ENCODE measurements around the gene GPR180.
"Not testable (repeated sequence)": the region's sequence is repeated elsewhere in the genome, so short reads cannot be mapped to it uniquely, and the experiment has no call there.

The GPR180 gene

GRCh38 chr13:94598281-94598680 lies 3.4 kb upstream of the GPR180 start:
- DNase-seq, result no peak

DNA sequence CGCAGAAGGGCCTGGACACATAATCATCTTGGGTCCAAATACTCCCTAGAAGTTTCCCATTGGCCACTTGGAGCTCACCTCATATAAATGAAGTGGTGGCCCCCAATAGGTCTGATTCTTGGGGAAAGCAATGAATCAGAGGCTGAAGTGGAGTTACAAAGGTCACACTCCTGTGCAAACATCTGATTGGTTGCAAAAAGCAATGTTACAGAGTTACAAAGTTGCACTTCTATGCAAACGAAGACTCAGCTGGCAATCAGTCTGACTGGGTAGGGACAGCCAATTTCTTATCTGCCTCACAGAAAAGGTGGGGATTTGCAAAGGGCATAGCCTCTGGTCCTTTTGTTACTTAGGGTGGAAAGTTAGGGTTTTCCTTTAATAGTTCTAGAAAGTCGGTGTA lies 1.8 kb upstream of the GPR180 start:
- no peak for DNase-seq

GRCh38 chr13:94602467-94602866 lies 810 bp downstream of the GPR180 start:
- DNase-seq, result no peak

DNA sequence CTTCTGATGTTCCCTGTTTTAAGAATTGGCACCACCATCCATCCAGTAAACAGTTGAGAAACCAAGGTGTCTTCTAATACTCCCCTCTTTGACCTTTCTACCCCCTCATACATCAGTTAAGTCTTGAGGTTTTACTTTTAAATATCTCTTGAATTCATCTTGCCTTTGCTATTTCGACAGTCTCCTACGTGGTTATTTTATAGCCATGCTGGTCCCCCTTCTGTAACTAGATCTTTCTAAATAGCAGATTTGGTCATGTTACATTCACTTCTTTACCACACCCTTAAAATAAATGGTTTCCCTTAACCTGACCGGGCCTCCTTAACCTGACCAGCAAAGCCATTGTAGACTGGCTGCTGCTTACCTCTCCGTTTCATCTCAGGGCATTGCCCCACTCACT lies 5.4 kb downstream of the GPR180 start:
- no peak for DNase-seq

GRCh38 chr13:94607939-94608338 lies 6.3 kb downstream of the GPR180 start:
- DNase-seq, result no peak

GRCh38 chr13:94608586-94608985 lies 6.9 kb downstream of the GPR180 start:
- DNase-seq, result no peak

DNA sequence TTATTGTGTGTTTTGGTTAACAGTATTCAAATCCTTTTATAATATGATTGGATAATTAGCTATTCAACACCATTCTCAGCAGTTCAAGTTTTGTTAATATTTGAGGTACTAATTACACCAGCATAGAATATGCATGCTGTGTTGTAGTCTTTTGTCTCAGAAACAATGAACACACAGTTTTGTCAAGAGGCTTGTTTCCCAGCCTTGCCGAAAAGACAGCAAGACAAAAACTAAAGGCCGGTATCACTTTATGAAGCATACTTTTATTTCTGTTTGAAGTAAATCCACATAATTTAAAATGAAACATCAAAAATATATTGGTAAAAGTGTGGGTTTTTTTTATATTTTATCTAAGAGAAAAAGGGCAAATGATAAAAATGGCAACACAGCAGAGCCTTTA lies 7.5 kb downstream of the GPR180 start:
- DNase-seq, result no peak

- DNase-seq, result no peak
Observed at GRCh38 chr13:94610475-94610874, 8.8 kb downstream of the GPR180 start.

GRCh38 chr13:94612050-94612449 lies 10.4 kb downstream of the GPR180 start:
- no peak for DNase-seq

GRCh38 chr13:94613051-94613450 lies 11.4 kb downstream of the GPR180 start:
- no peak for DNase-seq

DNA sequence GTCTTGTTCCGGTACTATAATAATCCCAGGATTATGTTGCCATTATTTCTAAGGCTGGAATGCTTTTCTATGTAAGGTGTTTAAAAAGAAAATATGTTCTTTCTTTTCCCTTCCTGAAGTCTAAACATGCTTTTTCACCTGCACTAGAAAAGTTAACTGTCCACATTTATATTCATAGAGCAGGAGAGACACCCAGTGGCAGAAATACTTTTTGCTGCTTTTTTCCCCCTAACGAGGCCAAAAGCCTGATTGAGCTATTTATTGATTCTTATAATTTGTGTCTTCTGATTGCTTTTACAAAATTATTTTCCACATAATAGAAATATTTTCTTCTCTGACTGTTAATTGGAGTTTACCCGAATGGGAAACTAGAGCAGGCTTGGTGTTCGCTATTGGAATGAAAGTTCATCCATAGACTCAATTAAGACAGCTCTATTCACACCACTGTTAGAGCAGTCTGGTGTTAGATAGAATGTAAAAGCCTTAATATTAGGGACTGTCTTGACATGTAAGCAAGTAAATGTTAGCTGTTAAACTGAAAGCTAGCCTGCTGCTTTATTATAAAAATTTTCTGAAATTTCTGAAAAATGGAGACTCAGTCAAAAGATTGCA lies 15.8 kb downstream of the GPR180 start:
- peak; percentile 47 for DNase-seq

DNA sequence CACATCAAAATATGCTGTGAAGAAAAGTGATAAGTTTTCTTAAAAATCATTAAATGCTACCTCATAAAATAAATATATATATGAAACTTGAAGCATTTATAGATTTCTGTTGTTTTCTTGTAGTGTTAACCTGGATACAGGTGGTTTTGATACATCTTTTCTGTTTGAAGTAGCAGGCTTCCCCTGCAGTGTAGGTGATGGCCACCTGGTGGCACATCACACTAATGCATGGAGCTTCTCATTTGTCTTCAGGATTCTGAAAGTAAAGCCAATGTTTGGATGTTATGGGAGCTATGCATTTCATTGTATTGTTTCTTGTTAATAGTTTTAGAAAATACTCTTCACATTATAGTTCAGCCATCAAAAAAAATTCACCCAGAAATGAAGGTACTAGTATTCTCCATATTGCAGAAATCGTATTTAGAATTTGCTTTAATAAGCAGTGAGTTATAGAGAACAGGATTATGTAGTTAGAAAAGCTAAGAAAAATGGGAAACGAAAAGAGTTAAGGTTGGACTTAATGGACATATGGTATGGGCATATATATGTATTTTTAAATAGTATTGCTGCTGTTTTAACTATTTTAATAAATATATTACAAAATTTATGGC lies 18.7 kb downstream of the GPR180 start:
- peak; percentile 20 for DNase-seq

DNA sequence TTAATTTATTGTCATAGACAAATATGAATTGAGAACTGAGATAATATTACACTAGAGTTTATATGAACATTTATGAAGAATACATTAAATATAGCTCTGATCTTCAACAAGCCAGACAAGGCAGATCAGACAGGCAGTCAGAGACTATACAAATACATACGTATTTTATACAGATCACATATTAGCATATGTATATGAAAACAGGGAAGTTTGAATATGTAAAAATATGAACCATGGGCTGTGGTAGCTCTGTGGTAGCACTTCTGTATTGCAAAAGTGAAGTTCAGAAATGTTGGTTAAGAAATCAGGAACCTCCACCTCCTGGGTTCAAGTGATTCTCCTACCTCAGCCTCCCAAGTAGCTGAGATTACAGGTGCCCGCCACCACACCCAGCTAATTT lies 20.7 kb downstream of the GPR180 start:
- no peak for DNase-seq

DNA sequence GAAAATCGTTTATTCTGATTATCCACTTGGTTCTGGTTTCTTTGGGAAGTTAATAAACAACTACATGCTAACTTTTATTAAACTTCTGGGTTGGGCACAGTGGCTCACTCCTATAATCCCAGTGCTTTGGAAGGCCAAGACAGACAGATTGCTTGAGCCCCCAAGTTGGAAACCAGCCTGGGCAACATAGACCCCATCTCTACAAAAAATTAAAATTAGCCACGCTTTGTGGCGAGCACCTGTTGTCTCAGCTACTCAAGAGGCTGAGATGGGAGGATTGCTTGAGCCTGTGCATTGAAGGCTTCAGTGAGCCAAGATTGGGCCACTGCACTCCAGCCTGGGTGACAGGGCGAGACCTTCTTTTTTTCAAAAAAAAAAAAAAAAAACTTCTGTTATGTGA lies 21.7 kb downstream of the GPR180 start:
- DNase-seq, result no peak

DNA sequence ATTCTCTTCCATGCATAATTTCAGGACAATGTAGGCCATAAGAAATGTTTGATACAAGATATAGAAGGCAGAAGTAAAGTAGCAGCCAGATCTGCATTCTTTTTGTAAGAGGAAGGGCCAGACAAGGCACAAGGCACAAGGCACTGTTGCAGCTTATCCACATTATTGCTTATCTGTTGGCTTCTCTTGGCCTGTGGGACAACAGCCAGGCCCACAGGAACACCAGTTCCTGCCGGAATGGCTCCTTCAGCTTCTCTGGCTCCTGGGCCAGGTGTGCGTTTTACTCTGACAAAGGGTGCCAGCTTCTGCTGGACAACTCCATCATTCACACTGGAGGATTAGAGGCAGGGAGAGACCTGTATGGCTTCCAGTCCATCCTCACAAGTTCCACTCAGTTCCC lies 29.2 kb downstream of the GPR180 start:
- DNase-seq, result no peak

GRCh38 chr13:94632226-94632980 lies 30.7 kb downstream of the GPR180 start:
- no peak for DNase-seq

- DNase-seq, result peak; percentile 4
Observed at GRCh38 chr13:94636096-94636495, 34.4 kb downstream of the GPR180 start.

GRCh38 chr13:94636942-94637578 lies 35.4 kb downstream of the GPR180 start:
- no peak for DNase-seq

GRCh38 chr13:94637677-94638076 lies 36.0 kb downstream of the GPR180 start:
- DNase-seq, result not testable (repeated sequence)

- no peak for DNase-seq
Observed at GRCh38 chr13:94640721-94641120, 39.1 kb downstream of the GPR180 start.

DNA sequence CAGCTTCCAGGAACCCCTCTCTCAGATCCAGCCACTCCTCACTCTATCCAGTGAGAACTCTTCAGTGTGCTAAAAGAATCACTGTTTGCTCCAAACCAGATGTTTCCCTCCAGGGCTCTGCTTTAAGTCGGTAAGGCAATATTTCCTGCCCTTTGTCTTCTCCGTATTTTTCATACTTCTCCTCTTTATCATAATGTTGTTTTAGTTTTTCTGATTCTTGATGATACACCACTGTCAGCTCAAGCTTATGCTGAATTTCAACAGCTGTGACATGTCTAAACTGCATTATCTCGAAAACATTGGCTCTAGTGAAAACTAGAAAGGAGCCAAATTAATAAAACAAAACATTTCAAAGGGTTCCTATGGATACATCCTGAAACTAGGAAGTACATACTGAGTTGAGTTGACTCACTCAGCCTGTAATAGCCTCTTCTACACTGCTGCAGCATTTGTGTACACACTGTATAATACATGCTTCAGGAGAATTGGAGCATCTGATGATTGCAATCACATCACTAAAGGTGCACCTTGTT lies 39.8 kb downstream of the GPR180 start:
- DNase-seq, result no peak

DNA sequence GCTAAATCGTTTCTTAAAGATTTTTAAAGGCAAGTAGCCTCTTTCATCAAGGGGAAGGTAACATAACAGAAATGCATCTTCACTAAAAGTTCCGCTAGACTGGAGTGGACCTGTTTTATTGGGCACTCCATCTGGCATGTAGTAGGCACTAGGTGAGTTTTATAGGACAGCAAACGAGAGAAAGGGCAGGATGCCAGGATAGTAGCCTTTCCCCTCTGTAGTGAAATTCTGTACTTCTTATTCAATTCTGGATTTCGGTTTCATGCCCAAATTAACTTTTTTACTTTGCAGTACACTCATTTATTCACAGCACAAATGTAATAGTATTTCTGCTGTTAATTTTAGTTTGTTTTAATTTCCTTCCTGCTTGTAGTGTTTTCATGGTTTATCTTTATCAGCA lies 45.2 kb downstream of the GPR180 start:
- DNase-seq, result no peak

DNA sequence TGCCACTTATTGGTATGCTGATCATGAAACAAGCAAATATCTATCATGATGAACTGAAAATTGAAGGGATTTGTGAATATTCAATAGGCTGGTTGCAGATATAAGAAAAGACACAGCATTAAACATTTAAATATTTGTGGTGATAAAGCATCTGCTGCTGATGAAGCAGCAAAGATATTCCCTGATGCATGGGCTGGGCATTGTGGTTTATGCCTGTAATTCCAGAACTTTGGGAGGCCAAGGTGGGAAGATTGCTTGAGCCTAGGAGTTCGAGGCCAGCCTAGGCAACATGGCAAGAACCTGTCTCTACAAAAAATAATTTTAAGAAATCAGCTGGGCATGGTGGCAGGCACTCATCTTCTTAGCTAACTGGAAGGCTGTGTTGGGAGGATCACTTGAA lies 54.5 kb downstream of the GPR180 start:
- DNase-seq, result no peak

GRCh38 chr13:94656766-94657165 lies 55.1 kb downstream of the GPR180 start:
- DNase-seq, result peak; percentile 27

Measured in stimulated activated CD4-positive, alpha-beta T cell treated with anti-CD3 and anti-CD28 coated beads, Interleukin-4, amount 100 ng/mL, for 24 hours (primary cell).